IgD-negative memory B cell (primary cell): ENCODE data around the gene LRP1B. TPM values are rescaled to one million over a fixed set of nuclear protein-coding genes. Genes with fewer than 3 reads are reported as not detected.

Experiments used
- H3K27ac Mint-ChIP-seq, 3 donors: one replicate each; pipeline ENCODE4 v1.8.0; 2020 to 2022; ENCODE audit warnings: mild to moderate bottlenecking in 3 of 3, mixed read lengths in 3 of 3, moderate library complexity in 1 of 3
- H3K27me3 Mint-ChIP-seq: one replicate; pipeline ENCODE4 v1.8.0; 2021; ENCODE audit warnings: mixed read lengths
- H3K36me3 Mint-ChIP-seq: one replicate; pipeline ENCODE4 v1.8.0; 2020; ENCODE audit warnings: mild to moderate bottlenecking, mixed read lengths
- H3K4me1 Mint-ChIP-seq, 3 donors: one replicate each; pipeline ENCODE4 v1.8.0; 2020 to 2022; ENCODE audit warnings: mixed read lengths in 3 of 3, mild to moderate bottlenecking in 1 of 3
- H3K4me3 Mint-ChIP-seq, 4 donors: one replicate each; pipeline ENCODE4 v1.8.0; 2020 to 2022; ENCODE audit warnings: mild to moderate bottlenecking in 4 of 4, mixed read lengths in 4 of 4, moderate library complexity in 3 of 4
- H3K9me3 Mint-ChIP-seq, 3 donors: one replicate each; pipeline ENCODE4 v1.8.0; 2020 to 2021; ENCODE audit warnings: mixed read lengths in 3 of 3, mild to moderate bottlenecking in 1 of 3
- polyA plus RNA-seq: library from polyadenylated mRNA; unstranded; fragments of 300-500 nt; fragmentation: Illumina TruSeq; gene quantifications from one replicate; pipeline ENCODE4 v1.2.3, GENCODE V29; 2021

Gene LRP1B
- polyA plus RNA-seq, 1 donor from 2014 or later: not detected

- H3K9me3 Mint-ChIP-seq: peaks cover 0 to 4% (median 2%) of the 10 kb centered on the region in 3 donors
- H3K36me3 Mint-ChIP-seq: peaks cover 4% of the 10 kb centered on the region
- H3K4me1 Mint-ChIP-seq: no peaks in the 10 kb centered on the region
- no peak overlapping the region for H3K4me3 Mint-ChIP-seq
- H3K27ac Mint-ChIP-seq: no peak overlapping the region
- no peaks in the 10 kb centered on the region for H3K27me3 Mint-ChIP-seq
These were observed 477.6 kb downstream of the LRP1B start for GRCh38 chr2:141653184-141653583.

- Mint-ChIP-seq H3K4me3 (no peak overlapping the region), H3K4me1 (no peaks in the 10 kb centered on the region), H3K36me3 (no peaks in the 10 kb centered on the region), H3K27ac (no peak overlapping the region), H3K27me3 (no peaks in the 10 kb centered on the region), H3K9me3 (peaks cover 0 to 4% (median 2%) of the 10 kb centered on the region in 3 donors)
These were observed 478.5 kb downstream of the LRP1B start for GRCh38 chr2:141652308-141652707.

- H3K36me3 Mint-ChIP-seq: no peaks in the 10 kb centered on the region
- H3K27me3 Mint-ChIP-seq: no peaks in the 10 kb centered on the region
- H3K9me3 Mint-ChIP-seq: peaks cover 3 to 7% (median 3%) of the 10 kb centered on the region in 3 donors
- no peaks in the 10 kb centered on the region for H3K4me1 Mint-ChIP-seq
- H3K4me3 Mint-ChIP-seq: no peak overlapping the region
- no peak overlapping the region for H3K27ac Mint-ChIP-seq
These were observed 483.5 kb downstream of the LRP1B start for GRCh38 chr2:141647353-141647752.

- H3K4me1 Mint-ChIP-seq: no peaks in the 10 kb centered on the region
- no peaks in the 10 kb centered on the region for H3K27me3 Mint-ChIP-seq
- H3K36me3 Mint-ChIP-seq: no peaks in the 10 kb centered on the region
- H3K4me3 Mint-ChIP-seq: no peak overlapping the region
- no peak overlapping the region for H3K27ac Mint-ChIP-seq
- H3K9me3 Mint-ChIP-seq: peaks cover 0 to under 1% (median 0%) of the 10 kb centered on the region in 3 donors
These were observed 489.4 kb downstream of the LRP1B start for GRCh38 chr2:141641462-141641861.

- H3K4me3 Mint-ChIP-seq: no peak overlapping the region
- no peaks in the 10 kb centered on the region for H3K27me3 Mint-ChIP-seq
- no peaks in the 10 kb centered on the region for H3K9me3 Mint-ChIP-seq
- no peaks in the 10 kb centered on the region for H3K4me1 Mint-ChIP-seq
- no peak overlapping the region for H3K27ac Mint-ChIP-seq
- no peaks in the 10 kb centered on the region for H3K36me3 Mint-ChIP-seq
These were observed 491.0 kb downstream of the LRP1B start for GRCh38 chr2:141639809-141640208.

- H3K4me3 Mint-ChIP-seq: no peak overlapping the region
- no peaks in the 10 kb centered on the region for H3K36me3 Mint-ChIP-seq
- no peaks in the 10 kb centered on the region for H3K27me3 Mint-ChIP-seq
- H3K27ac Mint-ChIP-seq: no peak overlapping the region
- no peaks in the 10 kb centered on the region for H3K4me1 Mint-ChIP-seq
- H3K9me3 Mint-ChIP-seq: no peaks in the 10 kb centered on the region
These were observed 497.7 kb downstream of the LRP1B start for GRCh38 chr2:141633132-141633531.

- no peak overlapping the region for H3K4me3 Mint-ChIP-seq
- no peaks in the 10 kb centered on the region for H3K36me3 Mint-ChIP-seq
- H3K27ac Mint-ChIP-seq: no peak overlapping the region
- peaks cover 0 to 2% (median 0%) of the 10 kb centered on the region in 3 donors for H3K9me3 Mint-ChIP-seq
- no peaks in the 10 kb centered on the region for H3K4me1 Mint-ChIP-seq
- H3K27me3 Mint-ChIP-seq: no peaks in the 10 kb centered on the region
These were observed 500.3 kb downstream of the LRP1B start for GRCh38 chr2:141630407-141630930.

GRCh38 chr2:141620372-141620771, 510.4 kb downstream of the LRP1B start:
- Mint-ChIP-seq H3K27me3 (no peaks in the 10 kb centered on the region), H3K36me3 (no peaks in the 10 kb centered on the region), H3K9me3 (peaks cover 0 to 5% (median 0%) of the 10 kb centered on the region in 3 donors), H3K4me1 (no peaks in the 10 kb centered on the region), H3K4me3 (no peak overlapping the region), H3K27ac (no peak overlapping the region)

GRCh38 chr2:141618457-141618856, 512.4 kb downstream of the LRP1B start:
- Mint-ChIP-seq H3K27me3 (no peaks in the 10 kb centered on the region), H3K4me3 (no peak overlapping the region), H3K4me1 (no peaks in the 10 kb centered on the region), H3K27ac (no peak overlapping the region), H3K36me3 (no peaks in the 10 kb centered on the region), H3K9me3 (no peaks in the 10 kb centered on the region)

GRCh38 chr2:141611981-141612380, 518.8 kb downstream of the LRP1B start:
- Mint-ChIP-seq H3K36me3 (no peaks in the 10 kb centered on the region), H3K4me3 (no peak overlapping the region), H3K27ac (no peak overlapping the region), H3K27me3 (no peaks in the 10 kb centered on the region), H3K9me3 (no peaks in the 10 kb centered on the region), H3K4me1 (no peaks in the 10 kb centered on the region)

- Mint-ChIP-seq H3K27ac (no peak overlapping the region), H3K4me1 (no peaks in the 10 kb centered on the region), H3K4me3 (no peak overlapping the region), H3K36me3 (no peaks in the 10 kb centered on the region), H3K9me3 (no peaks in the 10 kb centered on the region), H3K27me3 (no peaks in the 10 kb centered on the region)
These were observed 519.6 kb downstream of the LRP1B start for GRCh38 chr2:141611176-141611571.

- H3K27me3 Mint-ChIP-seq: no peaks in the 10 kb centered on the region
- no peak overlapping the region for H3K27ac Mint-ChIP-seq
- no peak overlapping the region for H3K4me3 Mint-ChIP-seq
- H3K4me1 Mint-ChIP-seq: no peaks in the 10 kb centered on the region
- H3K9me3 Mint-ChIP-seq: no peaks in the 10 kb centered on the region
- H3K36me3 Mint-ChIP-seq: no peaks in the 10 kb centered on the region
These were observed 520.1 kb downstream of the LRP1B start for GRCh38 chr2:141610564-141611175.

- H3K4me1 Mint-ChIP-seq: no peaks in the 10 kb centered on the region
- H3K9me3 Mint-ChIP-seq: no peaks in the 10 kb centered on the region
- no peak overlapping the region for H3K27ac Mint-ChIP-seq
- no peak overlapping the region for H3K4me3 Mint-ChIP-seq
- H3K36me3 Mint-ChIP-seq: no peaks in the 10 kb centered on the region
- H3K27me3 Mint-ChIP-seq: no peaks in the 10 kb centered on the region
These were observed 525.7 kb downstream of the LRP1B start for GRCh38 chr2:141605163-141605562.

GRCh38 chr2:141601511-141602152, 529.2 kb downstream of the LRP1B start:
- H3K4me1 Mint-ChIP-seq: no peaks in the 10 kb centered on the region
- H3K4me3 Mint-ChIP-seq: no peak overlapping the region
- no peak overlapping the region for H3K27ac Mint-ChIP-seq
- no peaks in the 10 kb centered on the region for H3K36me3 Mint-ChIP-seq
- no peaks in the 10 kb centered on the region for H3K27me3 Mint-ChIP-seq
- peaks cover 0 to 4% (median 3%) of the 10 kb centered on the region in 3 donors for H3K9me3 Mint-ChIP-seq

- Mint-ChIP-seq H3K36me3 (no peaks in the 10 kb centered on the region), H3K27me3 (no peaks in the 10 kb centered on the region), H3K4me3 (no peak overlapping the region), H3K27ac (no peak overlapping the region), H3K4me1 (no peaks in the 10 kb centered on the region), H3K9me3 (peaks cover 0 to 4% (median 3%) of the 10 kb centered on the region in 3 donors)
These were observed 531.1 kb downstream of the LRP1B start for GRCh38 chr2:141599721-141600120.

GRCh38 chr2:141598982-141599381, 531.8 kb downstream of the LRP1B start:
- H3K4me1 Mint-ChIP-seq: no peaks in the 10 kb centered on the region
- H3K9me3 Mint-ChIP-seq: peaks cover 0 to 4% (median 3%) of the 10 kb centered on the region in 3 donors

More at GRCh38 chr2:141598982-141599381, 531.8 kb downstream of the LRP1B start:
- no peak overlapping the region for H3K27ac Mint-ChIP-seq
- no peak overlapping the region for H3K4me3 Mint-ChIP-seq
- no peaks in the 10 kb centered on the region for H3K27me3 Mint-ChIP-seq
- H3K36me3 Mint-ChIP-seq: no peaks in the 10 kb centered on the region
